Keratinocyte (primary cell): ENCODE data around the gene FES.
"Not testable (repeated sequence)": the region's sequence is repeated elsewhere in the genome, so short reads cannot be mapped to it uniquely, and the experiment has no call there.

Experiments
- CTCF ChIP-seq, 3 experiments: IDR thresholded peaks in 1 of 3; conservative IDR thresholded peaks in 1 of 3; optimal IDR thresholded peaks in 1 of 3; 2 replicates in 2 of 3; 3 replicates in 1 of 3; pipeline versions ENCODE3 to v1.5.1; 2011; ENCODE audit warnings: low read length in 3 of 3, mild to moderate bottlenecking in 3 of 3, moderate library complexity in 2 of 3, control low read depth in 1 of 3, inconsistent platforms in 1 of 3; ENCODE audit not compliant: insufficient read depth in 2 of 3; ENCODE audit errors: extremely low read depth in 1 of 3
- EZH2 ChIP-seq: IDR thresholded peaks from one replicate; pipeline ENCODE4 v1.6.1; 2012; ENCODE audit warnings: inconsistent platforms, mild to moderate bottlenecking, low read length, moderate library complexity

- TF ChIP-seq CTCF (optimal IDR thresholded peaks at IDR 0.05 in 1 of 3, IDR thresholded peaks at IDR 0.05 in 1 of 3, conservative IDR thresholded peaks at IDR 0.05 in 1 of 3; ENCODE audit: extremely low read depth in 1 of 3, insufficient read depth in 2 of 3, low read length in 3 of 3); EZH2: not testable (repeated sequence)
Measured at GRCh38 chr15:90909449-90909848, 25.1 kb downstream of the FES start.
